Measurements from ENCODE around the gene GUCY1A1. TPM values are rescaled to one million over a fixed set of nuclear protein-coding genes. Genes with fewer than 3 reads are reported as not detected.

GUCY1A1 gene
- total RNA-seq, 6 experiments from 2014 or later, result not detected

DNA sequence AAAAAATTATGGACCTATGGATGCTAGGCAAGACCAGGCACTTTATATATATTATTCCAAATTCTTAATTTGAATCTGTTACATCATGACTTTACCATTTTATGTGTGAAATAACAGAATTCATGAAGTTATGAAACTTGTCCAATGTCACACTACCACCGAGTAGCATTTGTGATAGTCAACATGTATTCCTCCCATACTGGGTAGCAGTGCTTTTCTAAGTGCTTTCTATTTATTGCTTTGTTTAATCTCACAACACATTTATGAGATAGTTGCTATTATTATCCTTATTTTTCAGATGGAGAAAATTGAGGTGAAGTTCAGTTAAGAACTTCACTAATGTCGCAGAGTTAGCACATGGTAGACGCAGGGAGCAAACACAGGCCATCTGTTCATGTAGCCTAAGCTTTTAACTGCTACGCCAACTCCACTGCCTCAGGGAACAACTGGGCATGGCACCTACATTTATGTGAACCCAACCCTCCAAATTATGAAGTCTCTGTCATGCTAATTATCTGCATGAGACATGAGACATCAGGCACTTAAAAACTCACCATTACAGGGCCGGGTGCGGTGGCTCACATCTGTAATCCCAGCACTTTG is 20.8 kb downstream of the GUCY1A1 start:
- DNase-seq, result no peak
- Mint-ChIP-seq H3K9me3 (peaks cover 11% of the 10 kb centered on the region; the same call in 1 of the 2 replicates), H3K27me3 (ENCODE audit: insufficient read depth) (no peaks in the 10 kb centered on the region; the same call in 1 of the 2 replicates), H3K27ac (no peak overlapping the region), H3K4me1 (ENCODE audit: low read depth) (no peaks in the 10 kb centered on the region), H3K4me3 (no peak overlapping the region), H3K36me3 (ENCODE audit: low read depth) (no peaks in the 10 kb centered on the region)
- TF ChIP-seq, protein P1, sequence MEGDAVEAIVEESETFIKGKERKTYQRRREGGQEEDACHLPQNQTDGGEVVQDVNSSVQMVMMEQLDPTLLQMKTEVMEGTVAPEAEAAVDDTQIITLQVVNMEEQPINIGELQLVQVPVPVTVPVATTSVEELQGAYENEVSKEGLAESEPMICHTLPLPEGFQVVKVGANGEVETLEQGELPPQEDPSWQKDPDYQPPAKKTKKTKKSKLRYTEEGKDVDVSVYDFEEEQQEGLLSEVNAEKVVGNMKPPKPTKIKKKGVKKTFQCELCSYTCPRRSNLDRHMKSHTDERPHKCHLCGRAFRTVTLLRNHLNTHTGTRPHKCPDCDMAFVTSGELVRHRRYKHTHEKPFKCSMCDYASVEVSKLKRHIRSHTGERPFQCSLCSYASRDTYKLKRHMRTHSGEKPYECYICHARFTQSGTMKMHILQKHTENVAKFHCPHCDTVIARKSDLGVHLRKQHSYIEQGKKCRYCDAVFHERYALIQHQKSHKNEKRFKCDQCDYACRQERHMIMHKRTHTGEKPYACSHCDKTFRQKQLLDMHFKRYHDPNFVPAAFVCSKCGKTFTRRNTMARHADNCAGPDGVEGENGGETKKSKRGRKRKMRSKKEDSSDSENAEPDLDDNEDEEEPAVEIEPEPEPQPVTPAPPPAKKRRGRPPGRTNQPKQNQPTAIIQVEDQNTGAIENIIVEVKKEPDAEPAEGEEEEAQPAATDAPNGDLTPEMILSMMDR (IDR thresholded peaks at IDR 0.05), result no peak

DNA sequence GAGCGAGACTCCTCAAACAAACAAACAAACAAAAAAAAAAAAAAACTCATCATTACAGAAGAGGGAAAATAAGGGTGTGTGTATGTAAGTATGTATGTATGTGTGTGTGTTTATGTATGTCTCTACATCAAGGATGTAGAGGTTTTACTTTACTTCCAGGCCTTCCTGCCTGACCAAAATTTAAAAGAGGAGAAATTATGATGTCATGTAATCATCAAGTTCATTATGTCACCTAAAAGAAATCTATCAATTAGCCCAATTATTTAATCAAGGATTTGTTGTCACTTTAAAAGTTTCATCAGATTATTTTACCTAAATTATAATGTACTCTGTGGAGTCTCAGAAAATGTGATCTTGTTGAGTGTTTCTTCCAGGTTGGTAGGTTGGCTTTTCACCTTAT is 21.6 kb downstream of the GUCY1A1 start:
- no peak overlapping the region for H3K4me3 Mint-ChIP-seq
- H3K27me3 Mint-ChIP-seq (ENCODE audit: insufficient read depth), result no peaks in the 10 kb centered on the region; the same call in 1 of the 2 replicates
- H3K36me3 Mint-ChIP-seq (ENCODE audit: low read depth), result no peaks in the 10 kb centered on the region
- DNase-seq, result no peak
- TF ChIP-seq, protein P1 (IDR thresholded peaks at IDR 0.05), result no peak
- peaks cover 11% of the 10 kb centered on the region; the same call in 1 of the 2 replicates for H3K9me3 Mint-ChIP-seq
- no peaks in the 10 kb centered on the region for H3K4me1 Mint-ChIP-seq (ENCODE audit: low read depth)
- H3K27ac Mint-ChIP-seq, result no peak overlapping the region

GRCh38 chr4:155688860-155689259 is 22.2 kb downstream of the GUCY1A1 start:
- TF ChIP-seq, protein P1 (IDR thresholded peaks at IDR 0.05), result no peak
- Mint-ChIP-seq H3K36me3 (ENCODE audit: low read depth) (no peaks in the 10 kb centered on the region), H3K9me3 (peaks cover 11% of the 10 kb centered on the region; the same call in 1 of the 2 replicates), H3K27me3 (ENCODE audit: insufficient read depth) (no peaks in the 10 kb centered on the region; the same call in 1 of the 2 replicates), H3K27ac (no peak overlapping the region), H3K4me3 (no peak overlapping the region), H3K4me1 (ENCODE audit: low read depth) (no peaks in the 10 kb centered on the region)
- no peak for DNase-seq

- H3K27ac Mint-ChIP-seq, result no peak overlapping the region
- H3K9me3 Mint-ChIP-seq, result peaks cover 11% of the 10 kb centered on the region; the same call in 1 of the 2 replicates
- no peak overlapping the region for H3K4me3 Mint-ChIP-seq
- H3K36me3 Mint-ChIP-seq (ENCODE audit: low read depth), result no peaks in the 10 kb centered on the region
- TF ChIP-seq, protein P1 (IDR thresholded peaks at IDR 0.05), result no peak
- no peaks in the 10 kb centered on the region; the same call in 1 of the 2 replicates for H3K27me3 Mint-ChIP-seq (ENCODE audit: insufficient read depth)
- H3K4me1 Mint-ChIP-seq (ENCODE audit: low read depth), result no peaks in the 10 kb centered on the region
- no peak for DNase-seq
Observed at GRCh38 chr4:155690044-155690837, 23.6 kb downstream of the GUCY1A1 start.

DNA sequence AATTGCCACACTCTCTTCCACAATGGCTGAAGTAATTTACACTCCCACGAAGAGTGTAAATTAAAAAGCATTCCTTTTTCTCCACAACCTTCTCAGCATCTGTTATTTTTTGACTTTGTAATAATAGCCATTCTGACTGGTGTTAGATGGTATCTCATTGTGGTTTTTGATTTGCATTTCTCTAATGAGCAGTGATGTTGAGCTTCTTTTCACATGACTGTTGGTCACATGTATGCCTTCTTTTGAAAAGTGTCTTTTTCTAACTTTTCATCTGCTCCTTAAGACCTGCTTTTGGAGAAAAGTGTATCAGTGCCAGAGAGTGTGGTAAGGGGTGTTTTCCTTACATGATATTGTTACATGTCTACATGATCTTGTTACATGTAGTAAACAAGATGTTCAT is 25.7 kb downstream of the GUCY1A1 start:
- no peaks in the 10 kb centered on the region for H3K36me3 Mint-ChIP-seq (ENCODE audit: low read depth)
- TF ChIP-seq, protein P1 (IDR thresholded peaks at IDR 0.05), result no peak
- H3K27me3 Mint-ChIP-seq (ENCODE audit: insufficient read depth), result no peaks in the 10 kb centered on the region; the same call in 1 of the 2 replicates

More for the DNA sequence above, 25.7 kb downstream of the GUCY1A1 start:
- Mint-ChIP-seq H3K4me3 (no peak overlapping the region), H3K9me3 (peaks cover 11% of the 10 kb centered on the region; the same call in 1 of the 2 replicates), H3K27ac (no peak overlapping the region), H3K4me1 (ENCODE audit: low read depth) (no peaks in the 10 kb centered on the region)
- DNase-seq, result no peak

Data from HFFc6 (cell line).